HL-60 (cell line): Measurements from ENCODE around the gene DHRS7C.

ENCODE experiments used
- DNase-seq, 2 experiments: peaks; one replicate each; pipeline ENCODE4 v3.0.0-alpha.2; 2010 to 2020; ENCODE audit warnings: low read depth in 1 of 2, low spot score in 1 of 2
- H3K27ac ChIP-seq: fragments of 250-450 bp; sonication (Bioruptor Pico); replicated peaks from 2 replicates; pipeline ENCODE4 v1.5.1; 2020; ENCODE audit warnings: mild to moderate bottlenecking, moderate library complexity
- H3K27me3 ChIP-seq: fragments of 250-450 bp; sonication (Bioruptor Pico); 2 replicates; pipeline ENCODE4 v1.5.1; 2021; ENCODE audit warnings: mild to moderate bottlenecking, moderate library complexity; ENCODE audit not compliant: insufficient read depth, poor library complexity, severe bottlenecking
- H3K4me3 ChIP-seq: replicated peaks from 2 replicates; pipeline ENCODE4 v1.5.1; 2011; ENCODE audit warnings: mild to moderate bottlenecking, control low read depth, low read length; ENCODE audit not compliant: insufficient read depth
- GABPA ChIP-seq: IDR thresholded peaks from 2 replicates; pipeline ENCODE4 v1.6.1; 2012; ENCODE audit warnings: low read depth
- POLR2AphosphoS5 ChIP-seq: IDR thresholded peaks from 2 replicates; pipeline ENCODE4 v1.6.1; 2012; ENCODE audit warnings: low read depth
- SPI1 ChIP-seq: IDR thresholded peaks from 2 replicates; pipeline ENCODE4 v1.6.1; 2012; ENCODE audit warnings: low read depth, mild to moderate bottlenecking, borderline replicate concordance
- TF ChIP-seq, protein P1 (sequence below): IDR thresholded peaks from 2 replicates; pipeline ENCODE4 v1.6.1; 2012; ENCODE audit warnings: low read depth; ENCODE audit not compliant: insufficient replicate concordance
- TF ChIP-seq, protein P2 (sequence below): IDR thresholded peaks from one replicate; pipeline ENCODE4 v1.5.1; 2011; ENCODE audit warnings: low read length, control low read depth, inconsistent platforms; ENCODE audit not compliant: insufficient read depth

DHRS7C gene

DNA sequence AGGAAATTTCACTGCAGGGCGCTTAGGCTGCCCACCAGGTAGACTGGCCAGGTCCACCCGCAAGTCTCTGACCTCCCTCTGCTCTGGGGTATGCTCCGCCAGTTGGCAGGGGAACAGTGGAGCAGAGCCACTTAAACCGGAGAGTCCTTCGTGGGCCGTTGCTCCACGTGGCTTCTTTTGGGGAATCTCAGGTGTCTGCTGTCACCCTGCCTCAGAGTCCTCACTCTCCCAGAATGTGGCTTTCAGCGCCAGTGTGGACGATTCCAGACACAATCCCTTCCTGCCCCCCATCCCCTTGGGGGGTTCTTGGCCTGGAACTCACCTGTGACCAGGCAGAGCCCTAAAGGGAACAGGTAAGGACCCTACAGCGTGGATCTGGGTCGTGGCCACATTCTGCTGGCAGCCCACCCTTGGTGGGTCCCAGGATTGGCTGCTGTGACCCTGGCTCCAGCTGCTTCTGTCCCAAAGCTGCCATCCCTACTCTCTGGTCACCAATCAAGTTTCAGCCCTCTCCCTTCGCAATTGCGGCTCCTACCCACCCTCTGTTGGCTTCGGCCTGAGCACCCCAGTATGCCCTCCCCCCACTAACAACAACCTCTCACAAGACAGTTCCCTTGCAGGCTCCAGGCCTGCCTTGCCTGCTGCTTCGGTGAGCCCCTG is 22.2 kb downstream of the DHRS7C start:
- H3K4me3 ChIP-seq: no peak overlapping the region
- DNase-seq: no peak
- no peaks in the 10 kb centered on the region for H3K27me3 ChIP-seq
- TF ChIP-seq, protein P1, sequence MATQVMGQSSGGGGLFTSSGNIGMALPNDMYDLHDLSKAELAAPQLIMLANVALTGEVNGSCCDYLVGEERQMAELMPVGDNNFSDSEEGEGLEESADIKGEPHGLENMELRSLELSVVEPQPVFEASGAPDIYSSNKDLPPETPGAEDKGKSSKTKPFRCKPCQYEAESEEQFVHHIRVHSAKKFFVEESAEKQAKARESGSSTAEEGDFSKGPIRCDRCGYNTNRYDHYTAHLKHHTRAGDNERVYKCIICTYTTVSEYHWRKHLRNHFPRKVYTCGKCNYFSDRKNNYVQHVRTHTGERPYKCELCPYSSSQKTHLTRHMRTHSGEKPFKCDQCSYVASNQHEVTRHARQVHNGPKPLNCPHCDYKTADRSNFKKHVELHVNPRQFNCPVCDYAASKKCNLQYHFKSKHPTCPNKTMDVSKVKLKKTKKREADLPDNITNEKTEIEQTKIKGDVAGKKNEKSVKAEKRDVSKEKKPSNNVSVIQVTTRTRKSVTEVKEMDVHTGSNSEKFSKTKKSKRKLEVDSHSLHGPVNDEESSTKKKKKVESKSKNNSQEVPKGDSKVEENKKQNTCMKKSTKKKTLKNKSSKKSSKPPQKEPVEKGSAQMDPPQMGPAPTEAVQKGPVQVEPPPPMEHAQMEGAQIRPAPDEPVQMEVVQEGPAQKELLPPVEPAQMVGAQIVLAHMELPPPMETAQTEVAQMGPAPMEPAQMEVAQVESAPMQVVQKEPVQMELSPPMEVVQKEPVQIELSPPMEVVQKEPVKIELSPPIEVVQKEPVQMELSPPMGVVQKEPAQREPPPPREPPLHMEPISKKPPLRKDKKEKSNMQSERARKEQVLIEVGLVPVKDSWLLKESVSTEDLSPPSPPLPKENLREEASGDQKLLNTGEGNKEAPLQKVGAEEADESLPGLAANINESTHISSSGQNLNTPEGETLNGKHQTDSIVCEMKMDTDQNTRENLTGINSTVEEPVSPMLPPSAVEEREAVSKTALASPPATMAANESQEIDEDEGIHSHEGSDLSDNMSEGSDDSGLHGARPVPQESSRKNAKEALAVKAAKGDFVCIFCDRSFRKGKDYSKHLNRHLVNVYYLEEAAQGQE: no peak
- TF ChIP-seq, protein P2, sequence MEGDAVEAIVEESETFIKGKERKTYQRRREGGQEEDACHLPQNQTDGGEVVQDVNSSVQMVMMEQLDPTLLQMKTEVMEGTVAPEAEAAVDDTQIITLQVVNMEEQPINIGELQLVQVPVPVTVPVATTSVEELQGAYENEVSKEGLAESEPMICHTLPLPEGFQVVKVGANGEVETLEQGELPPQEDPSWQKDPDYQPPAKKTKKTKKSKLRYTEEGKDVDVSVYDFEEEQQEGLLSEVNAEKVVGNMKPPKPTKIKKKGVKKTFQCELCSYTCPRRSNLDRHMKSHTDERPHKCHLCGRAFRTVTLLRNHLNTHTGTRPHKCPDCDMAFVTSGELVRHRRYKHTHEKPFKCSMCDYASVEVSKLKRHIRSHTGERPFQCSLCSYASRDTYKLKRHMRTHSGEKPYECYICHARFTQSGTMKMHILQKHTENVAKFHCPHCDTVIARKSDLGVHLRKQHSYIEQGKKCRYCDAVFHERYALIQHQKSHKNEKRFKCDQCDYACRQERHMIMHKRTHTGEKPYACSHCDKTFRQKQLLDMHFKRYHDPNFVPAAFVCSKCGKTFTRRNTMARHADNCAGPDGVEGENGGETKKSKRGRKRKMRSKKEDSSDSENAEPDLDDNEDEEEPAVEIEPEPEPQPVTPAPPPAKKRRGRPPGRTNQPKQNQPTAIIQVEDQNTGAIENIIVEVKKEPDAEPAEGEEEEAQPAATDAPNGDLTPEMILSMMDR: no peak
- TF ChIP-seq GABPA (no peak), SPI1 (no peak), POLR2AphosphoS5 (no peak)
- H3K27ac ChIP-seq: no peak overlapping the region

DNA sequence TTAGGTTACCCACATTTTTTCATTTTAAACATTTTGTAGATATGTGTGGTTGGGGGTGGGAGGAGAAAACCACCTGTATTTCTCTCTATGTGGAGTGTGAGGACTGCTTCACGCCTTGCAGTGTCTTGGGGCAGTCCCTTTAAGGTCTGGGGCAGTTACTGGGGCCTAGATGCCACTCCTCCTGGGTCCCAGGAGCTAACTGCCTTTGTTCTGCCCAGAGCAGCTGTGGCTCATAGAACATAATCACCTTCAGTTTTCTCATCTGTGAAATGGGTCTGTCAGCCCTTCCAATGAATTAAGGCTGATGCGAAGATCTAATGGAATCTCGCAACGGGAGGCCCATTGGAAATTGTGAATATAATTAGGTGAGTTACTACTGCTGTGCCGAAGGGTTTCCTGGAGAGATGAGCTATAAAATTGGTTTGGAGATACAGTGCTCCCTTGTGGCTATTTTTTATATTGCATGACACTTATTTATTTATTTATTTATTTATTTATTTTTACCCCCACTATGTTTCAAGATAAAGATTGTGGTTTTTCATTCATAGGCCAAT is 22.9 kb downstream of the DHRS7C start:
- no peak overlapping the region for H3K4me3 ChIP-seq
- TF ChIP-seq SPI1: no peak
- TF ChIP-seq, protein P2: no peak
- TF ChIP-seq, protein P1: no peak
- no peak for TF ChIP-seq GABPA
- no peak for TF ChIP-seq POLR2AphosphoS5
- DNase-seq: no peak
- no peaks in the 10 kb centered on the region for H3K27me3 ChIP-seq
- no peak overlapping the region for H3K27ac ChIP-seq

DNA sequence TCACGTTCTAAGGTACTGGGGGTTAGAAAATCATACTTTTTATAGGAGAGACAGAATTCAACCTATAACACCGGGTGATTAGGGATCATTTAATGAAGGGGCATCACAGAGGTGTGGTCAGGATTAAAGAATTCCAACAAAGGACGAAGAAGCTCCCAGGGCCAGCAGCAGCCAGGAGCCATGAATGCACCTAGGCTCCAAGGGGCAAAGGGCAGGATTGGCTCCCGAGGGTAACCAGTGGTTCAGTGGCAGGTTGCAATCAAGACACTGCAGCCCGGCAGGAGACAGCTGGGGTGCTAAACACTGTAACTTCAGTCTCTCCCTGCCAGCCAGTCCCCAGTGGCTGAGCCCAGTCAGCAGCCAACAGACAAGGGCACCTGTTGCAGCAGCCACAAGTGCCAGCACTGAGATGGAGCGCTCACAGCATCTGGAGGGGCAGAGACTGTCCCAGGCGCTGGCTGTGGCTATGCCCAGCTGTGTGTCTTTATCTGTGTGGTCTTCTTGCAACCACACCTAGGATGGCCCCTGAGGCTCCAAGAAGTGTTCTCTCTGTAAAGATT is 23.9 kb downstream of the DHRS7C start:
- Histone ChIP-seq H3K27ac (no peak overlapping the region), H3K27me3 (no peaks in the 10 kb centered on the region), H3K4me3 (no peak overlapping the region)
- no peak for DNase-seq
- no peak for TF ChIP-seq GABPA
- no peak for TF ChIP-seq SPI1
- TF ChIP-seq, protein P2: no peak
- TF ChIP-seq, protein P1: no peak
- TF ChIP-seq POLR2AphosphoS5: no peak
